Measurements from ENCODE around the gene KCNC3. TPM values are rescaled to one million over a fixed set of nuclear protein-coding genes. Genes with fewer than 3 reads are reported as not detected.

Gene KCNC3
- total and polyA plus RNA-seq, 10 of the 15 experiments (the other 5 are each of a cell fraction or from before 2014, with no cell fraction given), result 0.08 to 3.8 (median 0.44) TPM; not detected in 2

- TF ChIP-seq CUX1 (IDR thresholded peaks at IDR 0.05; ENCODE audit: insufficient replicate concordance, low read depth, low read length), result no peak
- no peak for TF ChIP-seq MEF2A (IDR thresholded peaks at IDR 0.05; ENCODE audit: insufficient read depth, low read depth, low read length)
- TF ChIP-seq RAD51 (IDR thresholded peaks at IDR 0.05), result 0 out of 2 replicates have a peak, but pooled peaks have one; percentile 35
- TF ChIP-seq ZNF207 (IDR thresholded peaks at IDR 0.05; ENCODE audit: borderline replicate concordance), result no peak
- no peak for TF ChIP-seq HDAC2 (IDR thresholded peaks at IDR 0.05)
- TF ChIP-seq RFX5 (IDR thresholded peaks at IDR 0.05; ENCODE audit: low read depth, low read length), result 0 out of 2 replicates have a peak, but pooled peaks have one; percentile 11
- no peak for TF ChIP-seq ZNF24 (IDR thresholded peaks at IDR 0.05)
- no peak for TF ChIP-seq CEBPB (IDR thresholded peaks at IDR 0.05; ENCODE audit: borderline replicate concordance in 1 of 2, low read depth in 2 of 2, low read length in 2 of 2)
- no peak for TF ChIP-seq HSF1 (IDR thresholded peaks at IDR 0.05; ENCODE audit: low read depth, low read length)
- TF ChIP-seq SKIL (IDR thresholded peaks at IDR 0.05; ENCODE audit: low read depth, poor library complexity, severe bottlenecking), result peak; percentile 68
- TF ChIP-seq USF2 (IDR thresholded peaks at IDR 0.05; ENCODE audit: borderline replicate concordance, low read depth, low read length), result no peak
- no peak for TF ChIP-seq FOXM1 (IDR thresholded peaks at IDR 0.05; ENCODE audit: low read depth, low read length)
- TF ChIP-seq YY1 (IDR thresholded peaks at IDR 0.05; ENCODE audit: low read depth, low read length), result peak; percentile 85
- TF ChIP-seq BRCA1 (IDR thresholded peaks at IDR 0.05; ENCODE audit: low read depth, low read length), result no peak
- TF ChIP-seq MTA2 (IDR thresholded peaks at IDR 0.05; ENCODE audit: low read depth), result no peak; the same call in 1 of the 2 replicates
- no peak for TF ChIP-seq MTA3 (IDR thresholded peaks at IDR 0.05; ENCODE audit: borderline replicate concordance, low read length)
- no peak for TF ChIP-seq TCF7 (IDR thresholded peaks at IDR 0.05; ENCODE audit: borderline replicate concordance)
These were observed 29.5 kb upstream of the KCNC3 start (continued) for GRCh38 chr19:50358483-50359327.
